Measurements from ENCODE around the gene RFC4.

Gene RFC4

GRCh38 chr3:186790261-186790981 lies 15.9 kb downstream of the RFC4 start:
- H3K4me3 ChIP-seq (ENCODE audit: low read depth, low read length) = no peak overlapping the region
- TF ChIP-seq CTCF (IDR thresholded peaks at IDR 0.05; ENCODE audit: low read depth, low read length) = 0 out of 2 replicates have a peak, but pooled peaks have one; percentile 16

GRCh38 chr3:186789554-186790260 lies 16.6 kb downstream of the RFC4 start:
- H3K4me3 ChIP-seq (ENCODE audit: low read depth, low read length) = no peak overlapping the region
- TF ChIP-seq CTCF (IDR thresholded peaks at IDR 0.05; ENCODE audit: low read depth, low read length) = no peak

- no peak for TF ChIP-seq CTCF (IDR thresholded peaks at IDR 0.05; ENCODE audit: low read depth, low read length)
- no peak overlapping the region for H3K4me3 ChIP-seq (ENCODE audit: low read depth, low read length)
Observed at GRCh38 chr3:186788482-186789370, 17.6 kb downstream of the RFC4 start.

GRCh38 chr3:186787642-186788481 lies 18.4 kb downstream of the RFC4 start:
- no peak for TF ChIP-seq CTCF (IDR thresholded peaks at IDR 0.05; ENCODE audit: low read depth, low read length)
- no peak overlapping the region for H3K4me3 ChIP-seq (ENCODE audit: low read depth, low read length)

GRCh38 chr3:186786922-186787321 lies 19.4 kb downstream of the RFC4 start:
- peak overlapping the region; percentile 89 for H3K4me3 ChIP-seq (ENCODE audit: low read depth, low read length)
- no peak for TF ChIP-seq CTCF (IDR thresholded peaks at IDR 0.05; ENCODE audit: low read depth, low read length)

GRCh38 chr3:186785495-186786018 lies 20.7 kb downstream of the RFC4 start:
- TF ChIP-seq CTCF (IDR thresholded peaks at IDR 0.05; ENCODE audit: low read depth, low read length) = no peak
- H3K4me3 ChIP-seq (ENCODE audit: low read depth, low read length) = peak overlapping the region; percentile 89
